ENCODE measurements around the gene OR51I1.
A peak's percentile ranks its signal among the peaks of the same experiment; 100 is the strongest.

OR51I1 gene, protein sequence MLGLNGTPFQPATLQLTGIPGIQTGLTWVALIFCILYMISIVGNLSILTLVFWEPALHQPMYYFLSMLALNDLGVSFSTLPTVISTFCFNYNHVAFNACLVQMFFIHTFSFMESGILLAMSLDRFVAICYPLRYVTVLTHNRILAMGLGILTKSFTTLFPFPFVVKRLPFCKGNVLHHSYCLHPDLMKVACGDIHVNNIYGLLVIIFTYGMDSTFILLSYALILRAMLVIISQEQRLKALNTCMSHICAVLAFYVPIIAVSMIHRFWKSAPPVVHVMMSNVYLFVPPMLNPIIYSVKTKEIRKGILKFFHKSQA

DNA sequence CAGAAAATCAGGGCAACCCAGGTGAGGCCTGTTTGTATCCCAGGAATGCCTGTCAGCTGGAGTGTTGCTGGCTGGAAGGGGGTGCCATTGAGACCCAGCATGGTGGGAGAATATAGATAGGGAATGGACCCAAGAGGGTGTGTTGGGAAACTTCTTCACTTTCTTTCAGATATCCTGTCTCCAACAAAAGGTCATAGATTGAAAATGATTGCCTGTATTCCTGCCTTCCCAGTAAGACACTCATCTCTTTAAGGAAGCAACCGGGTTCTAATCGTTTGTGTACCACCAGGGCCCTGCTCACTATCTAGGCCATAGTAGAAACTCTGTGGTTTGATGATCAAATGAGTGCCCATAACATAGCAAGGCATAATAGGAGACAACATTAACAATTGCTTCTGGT is at the start of gene OR51I1:
OR51I1 (minus strand) TSS at position 101 of the 400 bp plus-strand sequence; CDS start at position 101, 0 bp downstream.
- no peak for DNase-seq (ENCODE audit: low read depth)

DNA sequence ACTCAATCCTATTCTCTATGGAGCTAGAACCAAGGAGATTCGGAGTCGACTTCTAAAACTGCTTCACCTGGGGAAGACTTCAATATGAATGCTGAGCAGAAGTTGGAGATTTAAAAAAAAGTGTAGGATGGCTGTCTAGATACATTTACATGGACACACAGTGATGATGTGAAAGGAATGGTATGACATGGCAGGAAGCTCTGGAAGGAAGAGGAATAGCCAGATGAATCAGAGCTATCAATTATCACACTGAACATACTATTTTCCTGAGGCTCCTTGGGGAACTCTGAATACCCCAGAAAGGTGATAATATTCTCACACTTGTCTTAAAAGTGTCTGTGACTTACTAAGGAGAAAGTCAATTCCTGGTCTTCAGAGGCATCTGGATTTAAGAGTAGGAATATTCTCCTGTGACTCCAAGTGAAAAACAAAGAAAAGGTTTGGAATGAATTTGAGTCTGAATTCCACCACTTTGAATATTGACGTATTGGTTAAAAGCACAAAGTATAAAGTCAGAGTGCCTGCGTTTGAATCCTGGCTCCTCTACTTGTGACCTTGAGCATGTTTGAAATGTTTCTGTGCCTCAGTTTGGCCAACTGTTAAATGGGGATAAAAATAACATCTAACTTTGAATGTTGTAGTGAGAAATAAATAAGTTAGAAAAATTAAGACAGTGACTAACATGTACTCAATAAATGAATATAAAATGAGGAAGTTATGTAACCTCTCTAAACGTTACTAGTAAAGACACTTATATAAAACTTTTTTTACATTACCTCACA is 48.5 kb upstream of the OR51I1 start:
- no peak for DNase-seq (ENCODE audit: low read depth)

DNA sequence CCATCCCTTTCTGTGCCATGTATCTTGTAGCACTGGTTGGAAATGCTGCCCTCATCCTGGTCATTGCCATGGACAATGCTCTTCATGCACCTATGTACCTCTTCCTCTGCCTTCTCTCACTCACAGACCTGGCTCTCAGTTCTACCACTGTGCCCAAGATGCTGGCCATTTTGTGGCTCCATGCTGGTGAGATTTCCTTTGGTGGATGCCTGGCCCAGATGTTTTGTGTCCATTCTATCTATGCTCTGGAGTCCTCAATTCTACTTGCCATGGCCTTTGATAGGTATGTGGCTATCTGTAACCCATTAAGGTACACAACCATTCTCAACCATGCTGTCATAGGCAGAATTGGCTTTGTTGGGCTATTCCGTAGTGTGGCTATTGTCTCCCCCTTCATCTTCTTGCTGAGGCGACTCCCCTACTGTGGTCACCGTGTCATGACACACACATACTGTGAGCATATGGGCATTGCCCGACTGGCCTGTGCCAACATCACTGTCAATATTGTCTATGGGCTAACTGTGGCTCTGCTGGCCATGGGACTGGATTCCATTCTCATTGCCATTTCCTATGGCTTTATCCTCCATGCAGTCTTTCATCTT is 47.6 kb upstream of the OR51I1 start:
- DNase-seq (ENCODE audit: low read depth): no peak

DNA sequence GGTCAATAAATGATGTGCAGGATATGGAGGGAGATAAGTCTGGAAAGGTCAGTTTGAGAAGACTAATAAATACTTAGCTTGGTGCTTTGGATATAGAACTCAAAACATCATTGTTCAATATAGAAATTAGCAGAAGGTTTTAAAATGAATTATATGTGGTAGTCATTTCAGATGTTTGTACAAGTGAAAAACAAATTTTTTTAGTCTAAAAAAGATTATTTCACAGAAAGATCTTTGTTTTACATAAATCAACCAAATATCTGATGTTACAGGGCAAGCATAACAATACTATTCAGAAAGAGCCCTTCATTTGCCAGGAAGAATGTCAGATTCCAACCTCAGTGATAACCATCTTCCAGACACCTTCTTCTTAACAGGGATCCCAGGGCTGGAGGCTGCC is 47.1 kb upstream of the OR51I1 start, which contains the start of gene OR52D1:
OR52D1 (plus strand) TSS at position 301 of the 400 bp plus-strand sequence; CDS start at position 323, 22 bp downstream.
- DNase-seq (ENCODE audit: low read depth): no peak

DNA sequence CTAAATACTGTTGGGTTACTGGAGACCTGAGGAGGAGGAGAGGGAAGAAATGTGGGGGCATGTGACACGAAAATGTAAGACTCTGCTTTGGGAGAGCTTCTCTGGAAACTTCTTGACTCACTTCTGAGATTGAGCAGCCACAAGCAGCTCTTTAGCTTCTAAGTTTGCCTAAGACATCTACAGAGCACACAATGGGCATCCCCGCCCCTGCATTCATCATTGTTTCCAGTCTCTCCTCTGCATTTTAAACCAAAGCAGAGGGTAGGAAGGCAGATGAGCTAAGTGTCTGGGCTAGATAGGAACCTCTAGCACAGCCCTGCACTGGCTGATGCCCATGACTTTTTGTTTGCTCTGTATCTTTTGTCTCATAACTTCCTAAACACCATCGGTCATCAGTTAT is 45.1 kb upstream of the OR51I1 start:
- no peak for DNase-seq (ENCODE audit: low read depth)

DNA sequence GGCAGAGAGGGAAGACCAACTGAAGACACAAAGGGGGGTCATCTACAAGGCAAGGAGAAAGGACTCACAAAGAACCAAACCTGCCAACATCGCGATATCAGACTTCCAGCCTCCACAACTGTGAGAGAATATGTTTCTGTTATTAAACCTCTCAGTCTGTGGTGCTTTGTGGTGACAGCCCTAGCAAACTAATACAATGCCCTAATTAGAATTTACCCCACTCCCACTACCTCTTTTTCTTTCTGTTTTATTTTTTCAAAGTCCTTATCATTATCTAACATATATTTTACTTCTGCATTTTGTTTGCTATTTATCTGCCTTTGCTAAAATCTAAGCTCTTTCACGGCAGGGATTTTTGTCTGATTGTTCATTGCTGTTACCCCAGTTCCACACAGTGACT is 44.7 kb upstream of the OR51I1 start:
- no peak for DNase-seq (ENCODE audit: low read depth)

DNA sequence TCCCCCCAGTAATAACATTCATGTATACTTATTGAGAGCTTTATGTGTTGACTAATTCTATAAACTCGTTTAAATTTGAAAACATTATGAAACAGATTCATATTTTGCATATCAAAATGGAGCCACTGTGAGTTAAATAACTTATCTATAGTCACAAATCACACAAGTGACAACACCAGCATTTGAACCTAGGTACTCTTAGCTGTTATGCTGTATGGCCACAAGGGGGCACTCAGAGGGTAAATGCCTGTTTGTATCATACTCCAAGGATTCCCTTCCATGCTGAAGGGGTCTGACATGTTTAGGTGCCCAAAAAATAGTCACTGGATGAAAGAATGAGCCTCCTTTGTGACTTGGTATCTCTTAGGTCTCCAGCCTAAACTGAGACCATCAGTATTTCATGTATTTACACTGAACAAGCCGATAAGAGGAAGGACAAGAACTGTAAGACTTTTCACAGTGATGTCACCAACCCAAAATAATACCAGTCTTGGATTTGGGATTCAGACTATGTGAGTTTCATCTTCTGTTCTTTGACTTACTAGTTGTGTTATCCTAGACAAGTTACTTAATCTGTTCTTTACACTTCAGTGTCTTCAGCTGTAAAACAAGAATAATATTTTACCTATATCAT is 35.0 kb upstream of the OR51I1 start:
- DNase-seq (ENCODE audit: low read depth): peak; percentile 7

DNA sequence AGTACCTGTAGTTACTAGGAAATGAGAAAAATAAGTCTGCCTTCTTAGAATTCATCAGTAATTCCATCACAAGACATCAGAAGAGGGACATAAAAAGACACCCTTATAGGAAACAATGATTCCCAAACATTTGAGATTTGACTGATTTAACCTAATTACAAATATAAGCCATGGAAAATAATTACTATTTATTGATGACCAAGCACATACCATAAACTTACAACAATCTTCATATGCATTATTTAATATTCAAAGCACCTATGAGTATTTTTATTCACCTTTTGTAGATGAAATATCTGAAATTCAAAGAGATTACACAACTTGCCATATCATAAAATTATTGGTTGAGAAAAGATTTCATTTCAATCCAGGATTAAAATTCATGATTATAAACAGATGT is 32.6 kb upstream of the OR51I1 start:
- DNase-seq (ENCODE audit: low read depth): no peak

DNA sequence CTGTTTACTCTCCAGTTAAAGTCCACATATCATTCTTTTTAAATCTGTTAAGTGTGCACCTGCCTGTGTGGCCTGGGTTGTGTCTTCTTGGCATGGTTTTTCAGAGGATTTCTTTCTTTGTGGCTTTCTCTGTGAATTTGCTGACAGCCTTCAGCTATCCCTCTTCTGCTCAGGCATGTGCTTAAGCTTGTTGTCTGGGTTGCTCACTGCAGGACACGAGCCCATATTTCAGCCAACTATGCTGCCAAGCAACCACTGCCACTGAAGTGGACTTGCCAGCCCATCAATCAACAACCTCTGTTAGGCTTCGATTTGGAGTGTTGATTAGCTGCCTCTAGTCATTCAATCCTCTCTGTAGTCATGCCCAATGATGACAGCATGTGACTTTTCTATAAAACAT is 26.2 kb upstream of the OR51I1 start:
- DNase-seq (ENCODE audit: low read depth): no peak

DNA sequence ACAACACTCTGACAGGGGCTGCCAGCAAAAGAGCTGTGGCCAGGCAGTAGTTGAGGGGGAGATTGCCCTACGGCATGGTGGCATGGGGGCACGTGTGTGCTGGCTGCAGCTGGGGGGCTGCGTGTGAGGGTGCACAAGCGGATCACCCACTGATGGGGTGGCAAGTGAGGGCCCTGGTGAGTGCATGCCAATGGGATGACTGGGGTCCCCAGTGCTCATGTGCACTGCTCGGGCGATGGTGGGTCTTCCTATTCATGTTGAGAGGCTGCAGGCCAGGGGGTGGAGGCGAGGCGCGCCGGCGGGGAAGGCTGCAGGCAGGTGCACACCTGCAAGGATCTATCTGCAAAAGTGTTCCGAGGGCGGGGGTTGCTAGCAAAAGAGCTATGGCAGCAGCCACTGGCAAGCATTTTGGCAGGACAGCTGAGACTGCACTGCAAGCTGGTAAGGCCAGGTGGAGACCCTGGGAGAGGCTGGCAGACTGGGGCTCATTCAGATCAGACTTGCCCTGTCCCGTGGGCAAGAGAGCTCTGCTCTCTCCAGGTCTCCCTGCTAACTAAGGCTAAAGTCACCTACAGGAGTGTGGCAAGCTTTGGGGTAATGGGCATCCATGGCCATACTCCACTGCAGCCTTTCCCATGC is 19.8 kb upstream of the OR51I1 start:
- no peak for DNase-seq (ENCODE audit: low read depth)

DNA sequence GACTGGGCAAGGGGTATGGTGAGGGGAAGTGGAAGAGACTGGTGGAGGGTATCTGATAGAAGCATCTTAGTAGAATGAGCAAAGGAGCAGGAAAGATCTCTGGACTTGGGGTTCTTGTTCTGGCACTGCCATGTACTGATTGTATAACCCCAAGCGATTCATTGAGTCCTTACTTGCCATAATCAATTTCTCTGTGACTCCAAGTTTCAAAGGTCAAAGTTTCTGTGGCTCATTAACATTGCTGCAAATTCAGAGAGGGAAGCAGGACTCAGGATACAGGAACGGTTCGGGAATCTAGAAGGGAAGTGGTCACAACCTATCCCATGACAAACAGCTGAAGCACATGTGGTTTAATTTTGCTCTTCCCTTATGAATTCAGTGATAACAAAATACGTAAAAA is 8.1 kb upstream of the OR51I1 start:
- no peak for DNase-seq (ENCODE audit: low read depth)

DNA sequence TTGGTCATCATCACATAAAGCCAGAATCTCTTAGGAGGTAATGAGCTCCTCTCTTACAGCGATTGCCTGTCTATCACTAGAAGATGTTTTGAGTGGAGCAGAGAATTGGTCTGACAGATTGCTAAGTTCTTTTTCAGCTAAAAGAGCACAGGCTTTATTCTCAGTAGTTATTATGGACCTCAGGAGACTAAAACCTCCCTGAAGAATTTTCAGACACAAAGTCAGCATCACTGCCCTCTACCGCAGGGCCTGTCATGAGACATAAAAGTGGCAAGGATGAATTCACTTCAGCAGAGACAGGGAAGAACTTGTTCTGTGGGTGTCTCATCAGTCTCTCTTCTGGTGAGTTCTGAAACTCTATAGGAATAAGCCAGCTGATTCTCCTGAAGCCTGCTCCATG is 7.7 kb upstream of the OR51I1 start, which contains the start of gene OR51I2:
OR51I2 (plus strand) TSS at position 301 of the 400 bp plus-strand sequence. CDS start 4,166 bp downstream, outside the sequence.
- no peak for DNase-seq (ENCODE audit: low read depth)

DNA sequence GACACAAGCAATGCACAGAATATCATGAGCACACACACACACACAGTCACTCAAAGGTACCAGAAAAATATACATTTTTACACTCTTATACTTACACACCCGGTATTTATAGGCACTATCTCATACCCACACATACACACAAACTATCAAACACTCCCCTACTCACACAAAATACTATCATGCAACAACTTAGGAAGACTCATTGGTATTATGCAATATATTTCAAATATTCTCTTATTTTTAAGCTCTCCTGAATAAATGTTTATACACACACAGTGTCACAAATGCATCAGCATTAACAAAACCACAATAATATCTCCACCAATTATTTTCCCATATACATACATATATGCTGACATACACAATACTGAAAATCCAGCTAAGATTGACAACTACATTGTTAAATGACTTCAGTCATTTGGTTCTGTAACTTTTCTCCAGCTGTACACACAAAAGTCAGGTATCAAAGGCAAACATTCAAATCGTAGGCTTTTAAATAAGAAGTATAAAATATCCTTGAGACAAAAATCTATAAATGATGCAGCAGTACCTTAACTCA is 2.6 kb upstream of the OR51I1 start:
- no peak for DNase-seq (ENCODE audit: low read depth)

DNA sequence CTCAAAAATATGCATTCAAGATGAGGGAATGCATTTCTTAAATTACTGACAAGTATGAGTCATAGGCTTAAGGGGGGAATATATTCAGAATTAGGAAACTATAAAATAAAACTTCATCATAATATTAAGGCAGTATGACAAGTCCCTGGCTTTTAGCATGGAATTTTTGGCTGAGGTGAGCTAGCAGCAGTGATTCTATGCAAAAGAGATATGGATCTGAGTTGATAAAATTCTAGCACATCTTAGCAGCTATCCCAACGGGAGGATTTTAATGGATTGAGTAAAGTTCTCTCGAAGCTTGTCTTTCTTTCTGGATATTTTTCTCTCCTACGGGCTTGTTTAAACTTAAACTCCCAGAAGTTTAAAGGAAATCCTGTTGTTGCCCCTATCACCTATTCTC is 18.2 kb downstream of the OR51I1 start:
- no peak for DNase-seq (ENCODE audit: low read depth)

DNA sequence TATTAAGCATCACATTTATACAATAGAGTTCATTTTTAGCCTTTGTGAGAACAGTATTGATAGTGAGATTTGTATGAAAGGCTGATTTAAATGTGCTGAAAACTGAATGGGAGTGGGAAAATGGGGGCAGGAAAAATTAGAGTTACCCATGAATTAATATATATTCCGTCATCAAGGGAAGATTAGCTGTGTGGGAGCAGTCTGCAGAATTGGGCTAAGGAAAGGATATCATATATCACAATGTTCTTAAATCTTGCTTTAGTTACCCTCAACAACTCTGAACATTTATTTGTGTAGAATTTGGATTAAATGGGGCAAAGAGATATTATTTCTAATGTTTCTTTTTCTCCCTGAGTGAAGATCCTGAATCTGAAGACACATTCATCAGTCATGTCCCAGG is 19.5 kb downstream of the OR51I1 start, which contains the start of gene OR51Q1:
OR51Q1 (plus strand) TSS at position 301 of the 400 bp plus-strand sequence; CDS start at position 391, 90 bp downstream.
- no peak for DNase-seq (ENCODE audit: low read depth)

DNA sequence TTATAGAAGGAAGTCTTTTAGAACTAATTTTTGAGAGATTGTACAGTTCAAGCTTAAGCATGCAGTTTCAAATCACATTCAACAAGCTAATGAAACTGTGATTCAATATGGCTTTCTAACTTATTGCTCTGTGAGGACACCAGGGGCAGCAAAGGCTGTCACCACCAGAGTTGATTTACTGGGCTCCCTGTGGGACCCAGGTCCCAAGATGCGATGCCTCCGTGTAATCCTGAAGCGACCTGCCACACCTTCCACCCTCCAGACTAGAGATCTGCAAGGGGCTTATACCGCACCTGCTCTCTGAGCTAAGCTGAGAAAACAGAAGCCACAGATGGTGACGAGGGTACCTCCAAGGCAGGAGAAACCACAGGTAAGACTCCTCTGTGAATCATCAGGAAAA is 20.3 kb downstream of the OR51I1 start:
- no peak for DNase-seq (ENCODE audit: low read depth)

DNA sequence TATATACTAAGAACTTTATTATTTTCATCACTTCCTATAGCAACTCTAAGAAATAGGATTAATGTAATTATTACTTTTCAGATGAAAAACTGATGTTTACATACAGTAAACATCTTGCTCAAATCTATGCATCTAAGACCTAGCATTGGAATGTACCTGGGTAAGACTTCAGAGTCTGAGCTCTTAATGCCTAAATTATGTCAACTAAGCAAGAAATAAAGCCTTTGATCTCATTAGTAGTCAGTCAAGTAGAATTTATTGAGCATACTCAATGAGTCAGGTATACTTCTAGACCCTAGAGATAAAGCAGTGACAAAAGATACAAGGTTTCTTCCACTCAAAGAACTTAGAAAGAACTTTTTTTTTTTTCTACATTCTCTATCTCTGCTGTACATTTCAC is 36.1 kb downstream of the OR51I1 start:
- DNase-seq (ENCODE audit: low read depth): no peak

DNA sequence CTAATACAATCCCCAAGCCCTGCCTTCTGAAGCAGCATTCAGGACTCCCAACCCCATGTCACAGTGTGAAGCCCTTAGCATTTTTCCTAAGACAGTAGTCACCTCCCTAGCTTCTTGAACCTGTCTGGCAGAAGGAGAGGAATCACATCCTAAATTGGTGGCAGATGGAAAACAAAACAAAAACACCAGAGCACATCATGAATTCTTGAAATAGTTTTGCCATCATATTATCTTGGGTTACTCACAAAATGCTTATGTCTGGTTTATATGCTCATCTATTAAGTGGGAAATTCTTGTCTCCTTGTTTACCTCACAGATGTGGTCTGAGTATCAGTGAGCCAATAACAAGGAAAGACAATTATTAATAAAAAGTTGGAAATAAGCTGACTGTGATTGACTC is 42.4 kb downstream of the OR51I1 start:
- no peak for DNase-seq (ENCODE audit: low read depth)

DNA sequence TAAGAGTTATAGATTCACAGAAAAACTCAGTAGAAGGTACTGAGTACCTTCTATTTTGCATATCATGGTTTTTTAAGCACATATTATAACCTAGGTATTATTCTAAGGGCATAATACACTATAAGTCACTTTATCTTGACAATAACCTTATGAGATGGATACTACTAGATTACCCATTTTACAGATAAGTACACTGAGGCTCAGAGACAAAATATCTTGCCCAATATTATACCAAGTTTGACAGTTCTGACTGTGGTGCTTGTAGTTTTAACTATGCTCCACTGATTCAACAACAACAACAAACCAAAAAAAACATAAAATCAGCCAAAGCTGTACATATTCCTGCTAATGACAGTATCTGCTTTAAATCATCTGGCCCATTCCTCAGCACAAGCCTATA is 47.2 kb downstream of the OR51I1 start:
- no peak for DNase-seq (ENCODE audit: low read depth)

Data from activated gamma-delta T cell treated with anti-CD3 and anti-CD28 coated beads, Interleukin-2, amount 50 U/mL, for 16 hours (primary cell).